Epithelial cell of esophagus (primary cell): ENCODE data around the gene DCTN3.

Experiments used
- DNase-seq: peaks from one replicate; pipeline ENCODE4 v3.0.0; 2010; ENCODE audit warnings: low read depth
- H3K4me3 ChIP-seq: 2 replicates; pipeline ENCODE4 v1.5.1; 2011; ENCODE audit warnings: mild to moderate bottlenecking, low read length, control low read depth
- TF ChIP-seq, protein P1 (sequence below): IDR thresholded peaks from 2 replicates; pipeline ENCODE4 v1.5.1; 2011; ENCODE audit warnings: low read depth, mild to moderate bottlenecking, low read length, control low read depth, inconsistent platforms; ENCODE audit not compliant: insufficient read depth; ENCODE audit errors: missing control alignments

The DCTN3 gene

DNA sequence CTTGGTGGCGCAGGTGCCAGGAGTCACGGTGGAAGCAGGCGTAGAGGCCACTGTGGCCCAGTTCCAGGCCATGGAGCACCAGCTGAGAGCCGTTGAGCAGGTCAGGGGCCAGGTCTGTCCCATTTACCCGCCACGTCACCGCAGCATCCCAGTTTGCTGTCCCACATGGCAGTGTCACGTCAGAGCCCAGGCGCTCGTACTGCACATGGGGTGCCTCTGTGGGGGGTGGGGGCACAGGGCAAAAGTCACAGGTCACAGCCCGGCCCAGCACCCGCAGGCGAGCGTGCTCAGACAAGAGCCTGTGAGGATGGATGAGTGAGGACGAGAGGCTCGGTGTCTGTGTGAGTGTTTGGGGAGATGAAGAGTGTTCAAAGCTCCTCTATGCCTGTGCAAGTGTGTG, 55.7 kb downstream of the DCTN3 start:
- TF ChIP-seq, protein P1, sequence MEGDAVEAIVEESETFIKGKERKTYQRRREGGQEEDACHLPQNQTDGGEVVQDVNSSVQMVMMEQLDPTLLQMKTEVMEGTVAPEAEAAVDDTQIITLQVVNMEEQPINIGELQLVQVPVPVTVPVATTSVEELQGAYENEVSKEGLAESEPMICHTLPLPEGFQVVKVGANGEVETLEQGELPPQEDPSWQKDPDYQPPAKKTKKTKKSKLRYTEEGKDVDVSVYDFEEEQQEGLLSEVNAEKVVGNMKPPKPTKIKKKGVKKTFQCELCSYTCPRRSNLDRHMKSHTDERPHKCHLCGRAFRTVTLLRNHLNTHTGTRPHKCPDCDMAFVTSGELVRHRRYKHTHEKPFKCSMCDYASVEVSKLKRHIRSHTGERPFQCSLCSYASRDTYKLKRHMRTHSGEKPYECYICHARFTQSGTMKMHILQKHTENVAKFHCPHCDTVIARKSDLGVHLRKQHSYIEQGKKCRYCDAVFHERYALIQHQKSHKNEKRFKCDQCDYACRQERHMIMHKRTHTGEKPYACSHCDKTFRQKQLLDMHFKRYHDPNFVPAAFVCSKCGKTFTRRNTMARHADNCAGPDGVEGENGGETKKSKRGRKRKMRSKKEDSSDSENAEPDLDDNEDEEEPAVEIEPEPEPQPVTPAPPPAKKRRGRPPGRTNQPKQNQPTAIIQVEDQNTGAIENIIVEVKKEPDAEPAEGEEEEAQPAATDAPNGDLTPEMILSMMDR, result no peak
- no peak for DNase-seq
- H3K4me3 ChIP-seq, result no peak overlapping the region
